ENCODE measurements around the gene CNTNAP2. TPM values are rescaled to one million over a fixed set of nuclear protein-coding genes. Genes with fewer than 3 reads are reported as not detected.

CNTNAP2 gene
- total RNA-seq, 4 donors from 2014 or later, result 0.42 to 0.71 TPM; not detected in 2

DNA sequence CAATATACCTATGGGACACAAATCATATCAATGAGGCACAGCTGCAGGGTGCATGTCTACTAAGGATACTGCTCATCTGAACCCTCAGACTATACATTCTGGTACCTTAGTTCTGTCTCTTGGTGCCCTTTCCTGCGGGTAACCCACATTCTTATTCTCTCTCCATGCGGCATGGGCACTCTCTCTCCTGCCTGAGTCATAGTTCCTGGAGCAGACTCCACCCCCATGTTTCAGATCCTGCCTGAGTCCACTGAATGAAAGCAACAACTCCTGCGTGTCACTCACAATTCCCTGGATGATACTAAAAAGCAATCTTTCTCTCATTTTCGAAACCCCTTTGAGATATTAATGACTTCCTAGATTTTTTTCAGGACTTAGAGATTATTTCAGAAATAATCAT, 1820.8 kb downstream of the CNTNAP2 start:
- intact Hi-C loops (cut with DNase I; ENCODE audit: low total_unique reads), result no loop called here
- TF ChIP-seq POLR2A (IDR thresholded peaks at IDR 0.05), result no peak
- TF ChIP-seq, protein P1, sequence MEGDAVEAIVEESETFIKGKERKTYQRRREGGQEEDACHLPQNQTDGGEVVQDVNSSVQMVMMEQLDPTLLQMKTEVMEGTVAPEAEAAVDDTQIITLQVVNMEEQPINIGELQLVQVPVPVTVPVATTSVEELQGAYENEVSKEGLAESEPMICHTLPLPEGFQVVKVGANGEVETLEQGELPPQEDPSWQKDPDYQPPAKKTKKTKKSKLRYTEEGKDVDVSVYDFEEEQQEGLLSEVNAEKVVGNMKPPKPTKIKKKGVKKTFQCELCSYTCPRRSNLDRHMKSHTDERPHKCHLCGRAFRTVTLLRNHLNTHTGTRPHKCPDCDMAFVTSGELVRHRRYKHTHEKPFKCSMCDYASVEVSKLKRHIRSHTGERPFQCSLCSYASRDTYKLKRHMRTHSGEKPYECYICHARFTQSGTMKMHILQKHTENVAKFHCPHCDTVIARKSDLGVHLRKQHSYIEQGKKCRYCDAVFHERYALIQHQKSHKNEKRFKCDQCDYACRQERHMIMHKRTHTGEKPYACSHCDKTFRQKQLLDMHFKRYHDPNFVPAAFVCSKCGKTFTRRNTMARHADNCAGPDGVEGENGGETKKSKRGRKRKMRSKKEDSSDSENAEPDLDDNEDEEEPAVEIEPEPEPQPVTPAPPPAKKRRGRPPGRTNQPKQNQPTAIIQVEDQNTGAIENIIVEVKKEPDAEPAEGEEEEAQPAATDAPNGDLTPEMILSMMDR (IDR thresholded peaks at IDR 0.05), result no peak
- 61 to 63% methylated on average over 4 of the region's 4 CpGs for WGBS, 2 donors
- no peak overlapping the region for H3K4me3 ChIP-seq (ENCODE audit: low read depth, poor library complexity, severe bottlenecking)
- DNase-seq (ENCODE audit: low spot score in 2 of 2), result no peak

DNA sequence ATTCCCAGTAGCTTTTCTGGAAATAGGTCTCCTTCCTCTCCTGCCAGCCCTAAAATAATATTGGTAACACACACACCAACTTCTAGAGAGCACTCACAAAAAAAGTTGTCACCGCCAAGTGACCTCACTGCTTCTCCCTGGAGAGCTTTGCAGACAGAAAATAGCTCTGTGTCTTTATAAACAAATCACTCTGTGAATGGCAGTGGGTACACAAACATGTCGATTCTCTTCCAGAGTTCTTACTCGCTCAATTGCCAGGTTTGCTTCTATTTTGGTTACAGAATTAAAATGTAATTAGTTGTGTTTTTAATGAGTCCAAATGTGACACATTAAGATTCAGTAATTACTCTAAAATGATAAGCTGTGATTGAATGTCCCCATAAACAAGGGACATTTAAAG, 1824.8 kb downstream of the CNTNAP2 start:
- intact Hi-C loops (cut with DNase I; ENCODE audit: low total_unique reads), result no loop called here
- no peak overlapping the region for H3K4me3 ChIP-seq (ENCODE audit: low read depth, poor library complexity, severe bottlenecking)
- no peak for DNase-seq (ENCODE audit: low spot score in 2 of 2)
- 60 to 70% methylated on average over 3 of the region's 3 CpGs for WGBS, 2 donors
- TF ChIP-seq, protein P1 (IDR thresholded peaks at IDR 0.05), result no peak
- TF ChIP-seq POLR2A (IDR thresholded peaks at IDR 0.05), result no peak

DNA sequence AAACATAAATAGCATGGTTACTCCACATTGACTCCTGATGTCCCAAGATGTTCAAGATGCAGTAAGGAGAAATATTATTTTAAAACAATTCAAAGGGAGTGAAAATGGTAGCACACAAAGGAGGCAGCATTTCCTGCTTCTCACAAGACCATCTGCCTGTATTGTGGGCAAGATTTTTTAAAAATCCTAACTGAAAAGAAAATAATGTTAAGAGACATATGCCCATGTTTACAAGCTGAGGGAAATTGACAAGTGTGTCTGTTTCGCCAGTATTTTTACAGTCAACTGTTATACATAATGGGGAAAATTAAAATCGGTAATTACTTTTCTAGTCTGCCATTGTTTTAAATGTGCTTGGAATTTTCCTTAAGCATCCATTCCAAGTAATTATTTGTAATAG, 1827.7 kb downstream of the CNTNAP2 start:
- intact Hi-C loops (cut with DNase I; ENCODE audit: low total_unique reads), result no loop called here

DNA sequence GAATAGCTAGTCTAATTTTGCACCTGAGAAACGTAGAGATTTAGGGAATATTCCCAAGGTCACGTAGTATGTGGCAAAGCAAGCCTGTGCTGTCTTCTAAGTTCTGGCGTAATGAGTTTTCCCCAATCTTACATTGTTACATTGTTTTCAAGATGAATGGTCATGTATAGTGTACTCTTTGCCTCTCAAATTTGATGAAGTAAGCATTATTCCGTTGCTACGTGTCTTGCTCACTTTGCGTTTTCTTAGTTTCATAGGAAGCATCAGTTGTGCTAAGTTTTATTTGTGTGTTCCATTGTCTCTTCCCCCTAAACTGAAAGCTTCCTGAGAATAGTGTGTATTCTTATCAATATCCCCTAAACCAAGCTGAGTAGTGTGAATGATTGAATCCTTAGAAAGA, 1836.3 kb downstream of the CNTNAP2 start:
- TF ChIP-seq, protein P1 (IDR thresholded peaks at IDR 0.05), result no peak
- no peak for TF ChIP-seq POLR2A (IDR thresholded peaks at IDR 0.05)
- intact Hi-C loops (cut with DNase I; ENCODE audit: low total_unique reads), result no loop called here
- H3K4me3 ChIP-seq (ENCODE audit: low read depth, poor library complexity, severe bottlenecking), result no peak overlapping the region
- WGBS, 2 donors, result 79 to 83% methylated on average over 6 of the region's 6 CpGs
- no peak for DNase-seq (ENCODE audit: low spot score in 2 of 2)

More for the DNA sequence above, 1827.7 kb downstream of the CNTNAP2 start:
- no peak overlapping the region for H3K4me3 ChIP-seq (ENCODE audit: low read depth, poor library complexity, severe bottlenecking)
- TF ChIP-seq, protein P1 (IDR thresholded peaks at IDR 0.05), result no peak
- no peak for TF ChIP-seq POLR2A (IDR thresholded peaks at IDR 0.05)
- WGBS, 2 donors, result 75 to 90% methylated on average over 2 of the region's 2 CpGs
- no peak for DNase-seq (ENCODE audit: low spot score in 2 of 2)

DNA sequence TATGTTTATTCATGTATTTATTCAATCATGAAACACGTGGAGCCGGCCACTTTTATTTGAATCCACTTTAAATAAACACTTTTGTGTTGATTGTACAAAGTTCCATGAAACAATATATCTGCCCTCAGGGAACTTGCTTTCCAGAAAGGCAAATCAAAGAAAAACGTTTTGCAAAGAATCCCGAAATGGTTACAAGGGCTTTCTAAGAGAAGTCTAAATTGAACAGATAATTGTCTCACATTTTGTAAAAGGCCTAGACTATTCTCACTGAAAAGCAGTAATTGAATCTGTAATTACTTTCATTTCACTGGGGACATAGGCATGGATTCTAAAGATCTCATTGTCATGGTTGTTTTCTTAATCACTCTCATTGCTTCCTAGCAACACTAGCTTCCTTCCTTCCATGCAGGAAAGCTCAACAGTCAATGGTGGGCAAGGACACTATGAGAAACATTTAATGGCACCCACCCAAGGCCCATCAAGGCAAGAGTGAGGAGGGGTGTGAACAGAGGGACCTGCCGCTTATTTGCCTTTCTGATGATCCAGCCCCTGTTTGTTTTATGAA, 1851.5 kb downstream of the CNTNAP2 start:
- TF ChIP-seq, protein P1 (IDR thresholded peaks at IDR 0.05), result no peak
- no peak for TF ChIP-seq POLR2A (IDR thresholded peaks at IDR 0.05)
- intact Hi-C loops (cut with DNase I; ENCODE audit: low total_unique reads), result no loop called here
- H3K4me3 ChIP-seq (ENCODE audit: low read depth, poor library complexity, severe bottlenecking), result no peak overlapping the region
- 68 to 78% methylated on average over 5 of the region's 5 CpGs for WGBS, 2 donors
- no peak for DNase-seq (ENCODE audit: low spot score in 2 of 2)

DNA sequence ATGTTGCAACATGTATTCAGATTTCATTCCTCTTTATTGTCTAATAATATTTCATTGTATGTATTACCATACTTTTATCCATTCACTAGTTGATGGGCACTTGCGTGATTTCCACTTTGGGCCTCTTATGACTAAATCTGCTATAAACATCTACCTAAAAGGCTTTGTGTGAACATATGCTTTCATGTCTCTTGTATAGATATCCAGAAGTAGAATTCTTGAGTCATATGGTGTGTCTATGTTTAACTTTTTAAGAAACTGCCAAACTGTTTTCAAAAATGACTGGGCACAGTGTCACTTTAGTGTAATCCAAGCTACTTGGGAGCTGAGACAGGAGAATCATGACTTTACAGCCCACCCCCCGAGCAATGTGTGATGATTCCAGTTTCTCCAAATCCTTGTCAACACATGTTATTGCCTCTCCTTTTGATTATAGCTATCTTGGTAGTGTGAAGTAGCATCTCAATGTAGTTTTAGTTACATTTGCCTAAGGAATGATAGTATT, 1855.1 kb downstream of the CNTNAP2 start:
- WGBS, 2 donors, result 72 to 86% methylated on average over 2 of the region's 2 CpGs
- H3K4me3 ChIP-seq (ENCODE audit: low read depth, poor library complexity, severe bottlenecking), result no peak overlapping the region
- intact Hi-C loops (cut with DNase I; ENCODE audit: low total_unique reads), result no loop called here
- DNase-seq (ENCODE audit: low spot score in 2 of 2), result no peak
- no peak for TF ChIP-seq POLR2A (IDR thresholded peaks at IDR 0.05)
- TF ChIP-seq, protein P1 (IDR thresholded peaks at IDR 0.05), result no peak

All from lower leg skin (tissue), 4 donors.